ENCODE results near the gene DCAF8L2. TPM values are rescaled to one million over a fixed set of nuclear protein-coding genes. Genes with fewer than 3 reads are reported as not detected.

The DCAF8L2 gene
- total and polyA plus RNA-seq, 2 experiments from 2014 or later = not detected

DNA sequence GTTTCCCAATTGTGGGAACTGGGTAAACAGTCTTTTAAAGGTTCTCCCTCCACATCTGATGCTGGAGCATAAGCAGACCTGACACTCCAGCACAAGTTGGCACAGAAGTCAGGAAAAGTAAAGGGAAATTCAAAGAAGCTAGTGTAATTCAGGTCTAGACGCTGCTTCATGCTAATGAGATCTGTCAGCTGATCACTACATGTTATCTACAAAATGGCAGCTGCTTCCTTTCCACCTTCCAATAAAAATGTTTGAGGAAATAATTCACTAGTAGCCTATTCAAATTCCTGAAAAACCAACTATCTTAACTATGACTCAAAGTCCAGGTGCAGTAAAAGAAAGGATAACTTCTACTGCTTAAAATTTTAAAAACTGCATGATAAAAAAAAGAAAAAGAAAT, 29.3 kb downstream of the DCAF8L2 start (continued):
- TF ChIP-seq, protein P1, sequence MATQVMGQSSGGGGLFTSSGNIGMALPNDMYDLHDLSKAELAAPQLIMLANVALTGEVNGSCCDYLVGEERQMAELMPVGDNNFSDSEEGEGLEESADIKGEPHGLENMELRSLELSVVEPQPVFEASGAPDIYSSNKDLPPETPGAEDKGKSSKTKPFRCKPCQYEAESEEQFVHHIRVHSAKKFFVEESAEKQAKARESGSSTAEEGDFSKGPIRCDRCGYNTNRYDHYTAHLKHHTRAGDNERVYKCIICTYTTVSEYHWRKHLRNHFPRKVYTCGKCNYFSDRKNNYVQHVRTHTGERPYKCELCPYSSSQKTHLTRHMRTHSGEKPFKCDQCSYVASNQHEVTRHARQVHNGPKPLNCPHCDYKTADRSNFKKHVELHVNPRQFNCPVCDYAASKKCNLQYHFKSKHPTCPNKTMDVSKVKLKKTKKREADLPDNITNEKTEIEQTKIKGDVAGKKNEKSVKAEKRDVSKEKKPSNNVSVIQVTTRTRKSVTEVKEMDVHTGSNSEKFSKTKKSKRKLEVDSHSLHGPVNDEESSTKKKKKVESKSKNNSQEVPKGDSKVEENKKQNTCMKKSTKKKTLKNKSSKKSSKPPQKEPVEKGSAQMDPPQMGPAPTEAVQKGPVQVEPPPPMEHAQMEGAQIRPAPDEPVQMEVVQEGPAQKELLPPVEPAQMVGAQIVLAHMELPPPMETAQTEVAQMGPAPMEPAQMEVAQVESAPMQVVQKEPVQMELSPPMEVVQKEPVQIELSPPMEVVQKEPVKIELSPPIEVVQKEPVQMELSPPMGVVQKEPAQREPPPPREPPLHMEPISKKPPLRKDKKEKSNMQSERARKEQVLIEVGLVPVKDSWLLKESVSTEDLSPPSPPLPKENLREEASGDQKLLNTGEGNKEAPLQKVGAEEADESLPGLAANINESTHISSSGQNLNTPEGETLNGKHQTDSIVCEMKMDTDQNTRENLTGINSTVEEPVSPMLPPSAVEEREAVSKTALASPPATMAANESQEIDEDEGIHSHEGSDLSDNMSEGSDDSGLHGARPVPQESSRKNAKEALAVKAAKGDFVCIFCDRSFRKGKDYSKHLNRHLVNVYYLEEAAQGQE (IDR thresholded peaks at IDR 0.05; ENCODE audit: unreplicated experiment) = no peak
- TF ChIP-seq, protein P2, sequence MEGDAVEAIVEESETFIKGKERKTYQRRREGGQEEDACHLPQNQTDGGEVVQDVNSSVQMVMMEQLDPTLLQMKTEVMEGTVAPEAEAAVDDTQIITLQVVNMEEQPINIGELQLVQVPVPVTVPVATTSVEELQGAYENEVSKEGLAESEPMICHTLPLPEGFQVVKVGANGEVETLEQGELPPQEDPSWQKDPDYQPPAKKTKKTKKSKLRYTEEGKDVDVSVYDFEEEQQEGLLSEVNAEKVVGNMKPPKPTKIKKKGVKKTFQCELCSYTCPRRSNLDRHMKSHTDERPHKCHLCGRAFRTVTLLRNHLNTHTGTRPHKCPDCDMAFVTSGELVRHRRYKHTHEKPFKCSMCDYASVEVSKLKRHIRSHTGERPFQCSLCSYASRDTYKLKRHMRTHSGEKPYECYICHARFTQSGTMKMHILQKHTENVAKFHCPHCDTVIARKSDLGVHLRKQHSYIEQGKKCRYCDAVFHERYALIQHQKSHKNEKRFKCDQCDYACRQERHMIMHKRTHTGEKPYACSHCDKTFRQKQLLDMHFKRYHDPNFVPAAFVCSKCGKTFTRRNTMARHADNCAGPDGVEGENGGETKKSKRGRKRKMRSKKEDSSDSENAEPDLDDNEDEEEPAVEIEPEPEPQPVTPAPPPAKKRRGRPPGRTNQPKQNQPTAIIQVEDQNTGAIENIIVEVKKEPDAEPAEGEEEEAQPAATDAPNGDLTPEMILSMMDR (conservative IDR thresholded peaks at IDR 0.05; ENCODE audit: low read depth in 2 of 2) = no peak
- no peak for TF ChIP-seq POLR2AphosphoS5 (IDR thresholded peaks at IDR 0.05; ENCODE audit: low read depth)

DNA sequence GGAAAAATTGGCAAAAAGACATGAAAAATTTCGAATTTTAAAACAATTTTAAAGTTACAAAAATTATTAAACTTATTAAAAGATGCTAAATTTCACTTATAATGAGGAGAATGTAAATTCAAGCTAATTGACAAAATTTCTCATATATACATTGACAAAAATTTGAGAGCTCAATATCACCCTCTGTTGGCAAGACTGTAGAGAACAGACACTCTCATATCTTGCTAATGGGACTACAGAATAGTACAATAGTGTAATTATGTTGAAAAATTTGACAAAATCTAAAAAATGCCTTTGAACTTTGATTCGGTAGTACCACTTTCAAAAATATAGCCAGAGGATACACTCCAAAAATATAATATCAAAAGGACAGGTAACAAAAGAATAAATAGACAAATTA, 29.8 kb downstream of the DCAF8L2 start:
- Histone ChIP-seq H3K4me2 (no peak overlapping the region), H3K79me2 (replicated peaks; ENCODE audit: insufficient read depth) (no peaks in the 10 kb centered on the region), H3F3A (replicated peaks; ENCODE audit: low read depth) (no peaks in the 10 kb centered on the region), H3K36me3 (ENCODE audit: insufficient read depth) (no peaks in the 10 kb centered on the region), H3K4me1 (ENCODE audit: insufficient read depth) (no peaks in the 10 kb centered on the region), H3K27me3 (ENCODE audit: insufficient read depth) (no peaks in the 10 kb centered on the region), H4K20me1 (replicated peaks; ENCODE audit: insufficient read depth) (no peaks in the 10 kb centered on the region), H3K4me3 (no peak overlapping the region), H3K9me2 (ENCODE audit: insufficient read depth) (no peaks in the 10 kb centered on the region), H3K27ac (ENCODE audit: low read depth) (no peak overlapping the region), H2AFZ (no peak overlapping the region)
- no peaks in the 10 kb centered on the region for H3K27me3 Mint-ChIP-seq (ENCODE audit: insufficient read depth, low read depth, poor library complexity)
- ATAC-seq (no peak), DNase-seq (ENCODE audit: low spot score) (peak; percentile 21)
- H3K9me3 Mint-ChIP-seq = no peaks in the 10 kb centered on the region
- no peaks in the 10 kb centered on the region for H3K36me3 Mint-ChIP-seq (ENCODE audit: low read depth)
- H3K27ac Mint-ChIP-seq = no peak overlapping the region
- no peak for TF ChIP-seq EZH2 (IDR thresholded peaks at IDR 0.05; ENCODE audit: low read depth, unreplicated experiment)
- TF ChIP-seq, protein P2 (conservative IDR thresholded peaks at IDR 0.05; ENCODE audit: low read depth in 2 of 2) = peak in 1 of 2 experiments; percentile 50; a peak in 3 of 4 replicates
- H3K4me3 Mint-ChIP-seq = no peak overlapping the region
- H3K4me1 Mint-ChIP-seq = no peaks in the 10 kb centered on the region

DNA sequence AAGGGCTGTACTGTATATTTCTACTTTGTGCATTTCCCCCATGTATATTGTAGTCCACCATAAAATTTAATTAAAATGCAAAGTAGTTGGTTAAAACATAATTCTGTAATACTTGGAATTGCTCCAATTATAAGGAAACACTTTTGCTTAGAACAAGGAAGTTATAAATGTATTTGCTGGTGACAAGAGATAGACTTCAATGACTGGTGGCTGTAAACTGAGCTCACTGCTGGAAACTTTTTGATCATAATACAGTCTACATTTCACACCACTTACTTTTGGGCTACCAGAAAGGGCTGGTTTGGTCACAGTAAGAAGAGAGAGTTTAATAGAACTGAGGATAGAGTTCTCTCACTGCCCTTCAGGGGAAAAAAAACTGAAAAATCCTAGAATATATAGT, 32.7 kb downstream of the DCAF8L2 start:
- TF ChIP-seq, protein P3, sequence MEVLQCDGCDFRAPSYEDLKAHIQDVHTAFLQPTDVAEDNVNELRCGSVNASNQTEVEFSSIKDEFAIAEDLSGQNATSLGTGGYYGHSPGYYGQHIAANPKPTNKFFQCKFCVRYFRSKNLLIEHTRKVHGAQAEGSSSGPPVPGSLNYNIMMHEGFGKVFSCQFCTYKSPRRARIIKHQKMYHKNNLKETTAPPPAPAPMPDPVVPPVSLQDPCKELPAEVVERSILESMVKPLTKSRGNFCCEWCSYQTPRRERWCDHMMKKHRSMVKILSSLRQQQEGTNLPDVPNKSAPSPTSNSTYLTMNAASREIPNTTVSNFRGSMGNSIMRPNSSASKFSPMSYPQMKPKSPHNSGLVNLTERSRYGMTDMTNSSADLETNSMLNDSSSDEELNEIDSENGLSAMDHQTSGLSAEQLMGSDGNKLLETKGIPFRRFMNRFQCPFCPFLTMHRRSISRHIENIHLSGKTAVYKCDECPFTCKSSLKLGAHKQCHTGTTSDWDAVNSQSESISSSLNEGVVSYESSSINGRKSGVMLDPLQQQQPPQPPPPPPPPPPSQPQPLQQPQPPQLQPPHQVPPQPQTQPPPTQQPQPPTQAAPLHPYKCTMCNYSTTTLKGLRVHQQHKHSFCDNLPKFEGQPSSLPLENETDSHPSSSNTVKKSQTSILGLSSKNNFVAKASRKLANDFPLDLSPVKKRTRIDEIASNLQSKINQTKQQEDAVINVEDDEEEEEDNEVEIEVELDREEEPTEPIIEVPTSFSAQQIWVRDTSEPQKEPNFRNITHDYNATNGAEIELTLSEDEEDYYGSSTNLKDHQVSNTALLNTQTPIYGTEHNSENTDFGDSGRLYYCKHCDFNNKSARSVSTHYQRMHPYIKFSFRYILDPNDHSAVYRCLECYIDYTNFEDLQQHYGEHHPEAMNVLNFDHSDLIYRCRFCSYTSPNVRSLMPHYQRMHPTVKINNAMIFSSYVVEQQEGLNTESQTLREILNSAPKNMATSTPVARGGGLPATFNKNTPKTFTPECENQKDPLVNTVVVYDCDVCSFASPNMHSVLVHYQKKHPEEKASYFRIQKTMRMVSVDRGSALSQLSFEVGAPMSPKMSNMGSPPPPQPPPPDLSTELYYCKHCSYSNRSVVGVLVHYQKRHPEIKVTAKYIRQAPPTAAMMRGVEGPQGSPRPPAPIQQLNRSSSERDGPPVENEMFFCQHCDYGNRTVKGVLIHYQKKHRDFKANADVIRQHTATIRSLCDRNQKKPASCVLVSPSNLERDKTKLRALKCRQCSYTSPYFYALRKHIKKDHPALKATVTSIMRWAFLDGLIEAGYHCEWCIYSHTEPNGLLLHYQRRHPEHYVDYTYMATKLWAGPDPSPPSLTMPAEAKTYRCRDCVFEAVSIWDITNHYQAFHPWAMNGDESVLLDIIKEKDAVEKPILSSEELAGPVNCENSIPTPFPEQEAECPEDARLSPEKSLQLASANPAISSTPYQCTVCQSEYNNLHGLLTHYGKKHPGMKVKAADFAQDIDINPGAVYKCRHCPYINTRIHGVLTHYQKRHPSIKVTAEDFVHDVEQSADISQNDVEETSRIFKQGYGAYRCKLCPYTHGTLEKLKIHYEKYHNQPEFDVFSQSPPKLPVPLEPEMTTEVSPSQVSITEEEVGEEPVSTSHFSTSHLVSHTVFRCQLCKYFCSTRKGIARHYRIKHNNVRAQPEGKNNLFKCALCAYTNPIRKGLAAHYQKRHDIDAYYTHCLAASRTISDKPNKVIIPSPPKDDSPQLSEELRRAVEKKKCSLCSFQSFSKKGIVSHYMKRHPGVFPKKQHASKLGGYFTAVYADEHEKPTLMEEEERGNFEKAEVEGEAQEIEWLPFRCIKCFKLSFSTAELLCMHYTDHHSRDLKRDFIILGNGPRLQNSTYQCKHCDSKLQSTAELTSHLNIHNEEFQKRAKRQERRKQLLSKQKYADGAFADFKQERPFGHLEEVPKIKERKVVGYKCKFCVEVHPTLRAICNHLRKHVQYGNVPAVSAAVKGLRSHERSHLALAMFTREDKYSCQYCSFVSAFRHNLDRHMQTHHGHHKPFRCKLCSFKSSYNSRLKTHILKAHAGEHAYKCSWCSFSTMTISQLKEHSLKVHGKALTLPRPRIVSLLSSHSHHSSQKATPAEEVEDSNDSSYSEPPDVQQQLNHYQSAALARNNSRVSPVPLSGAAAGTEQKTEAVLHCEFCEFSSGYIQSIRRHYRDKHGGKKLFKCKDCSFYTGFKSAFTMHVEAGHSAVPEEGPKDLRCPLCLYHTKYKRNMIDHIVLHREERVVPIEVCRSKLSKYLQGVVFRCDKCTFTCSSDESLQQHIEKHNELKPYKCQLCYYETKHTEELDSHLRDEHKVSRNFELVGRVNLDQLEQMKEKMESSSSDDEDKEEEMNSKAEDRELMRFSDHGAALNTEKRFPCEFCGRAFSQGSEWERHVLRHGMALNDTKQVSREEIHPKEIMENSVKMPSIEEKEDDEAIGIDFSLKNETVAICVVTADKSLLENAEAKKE (CRISPR knock-in tag; IDR thresholded peaks at IDR 0.05) = no peak
- no peak for TF ChIP-seq POLR2AphosphoS5 (IDR thresholded peaks at IDR 0.05; ENCODE audit: low read depth)
- H3K4me1 Mint-ChIP-seq = no peaks in the 10 kb centered on the region
- Histone ChIP-seq H3K27me3 (ENCODE audit: insufficient read depth) (no peaks in the 10 kb centered on the region), H4K20me1 (replicated peaks; ENCODE audit: insufficient read depth) (no peaks in the 10 kb centered on the region), H3K36me3 (ENCODE audit: insufficient read depth) (no peaks in the 10 kb centered on the region), H3K4me1 (ENCODE audit: insufficient read depth) (no peaks in the 10 kb centered on the region), H3K27ac (ENCODE audit: low read depth) (no peak overlapping the region), H3K79me2 (replicated peaks; ENCODE audit: insufficient read depth) (no peaks in the 10 kb centered on the region), H3K4me3 (no peak overlapping the region), H3K9me2 (ENCODE audit: insufficient read depth) (no peaks in the 10 kb centered on the region), H2AFZ (no peak overlapping the region), H3F3A (replicated peaks; ENCODE audit: low read depth) (no peaks in the 10 kb centered on the region), H3K4me2 (no peak overlapping the region)
- no peaks in the 10 kb centered on the region for H3K9me3 Mint-ChIP-seq
- ATAC-seq (no peak), DNase-seq (ENCODE audit: low spot score) (no peak)
- H3K4me3 Mint-ChIP-seq = no peak overlapping the region
- H3K27ac Mint-ChIP-seq = no peak overlapping the region
- H3K27me3 Mint-ChIP-seq (ENCODE audit: insufficient read depth, low read depth, poor library complexity) = no peaks in the 10 kb centered on the region
- no peaks in the 10 kb centered on the region for H3K36me3 Mint-ChIP-seq (ENCODE audit: low read depth)
